NCI-H1694 treated with DMSO at 0.1 percent for 48 hours (cell line): ENCODE measurements around the gene KCNIP4.

Experiments used
- DNase-seq: peaks from one replicate; lab custom pipeline; 2025; lab: John Stamatoyannopoulos, UW

Gene KCNIP4

DNA sequence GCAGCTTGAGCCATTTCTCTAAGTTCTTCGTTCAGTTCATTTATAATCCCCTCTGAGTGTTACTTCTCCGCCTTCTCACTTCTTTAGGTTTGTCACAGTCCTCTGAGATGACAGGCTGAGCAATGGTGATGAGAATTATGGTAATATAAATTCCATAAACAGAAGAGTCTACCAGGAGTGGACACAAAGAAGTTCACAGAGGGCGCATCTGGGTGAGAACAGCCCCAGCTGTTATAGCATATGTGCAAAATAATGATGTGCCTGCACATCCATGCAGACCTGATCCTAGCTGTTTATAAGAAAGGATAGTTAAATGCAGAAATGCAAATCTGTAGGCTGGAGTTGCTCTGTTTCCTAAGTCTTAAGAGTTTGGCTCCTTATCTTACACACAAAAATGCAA is 377.5 kb downstream of the KCNIP4 start:
- DNase-seq: peak; percentile 29

DNA sequence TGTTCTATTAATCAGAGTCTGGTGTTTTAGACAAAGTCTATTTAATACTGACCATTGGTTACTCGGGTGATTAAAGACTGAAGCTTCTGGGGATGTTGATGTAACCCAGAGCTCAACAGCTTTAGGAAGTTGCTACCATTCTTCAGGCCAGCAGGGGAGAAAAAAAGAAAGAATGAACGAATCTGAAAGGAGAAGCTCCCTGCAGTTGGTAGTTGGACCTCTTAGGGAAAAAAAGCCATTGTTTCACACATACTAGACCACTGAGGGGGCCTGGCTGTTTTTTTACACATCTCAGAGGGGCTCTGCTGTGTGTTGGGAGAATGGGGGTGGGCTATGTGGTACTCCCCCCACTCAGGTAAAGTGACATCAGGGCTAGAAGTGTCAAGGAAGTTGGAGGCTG is 378.9 kb downstream of the KCNIP4 start:
- no peak for DNase-seq

DNA sequence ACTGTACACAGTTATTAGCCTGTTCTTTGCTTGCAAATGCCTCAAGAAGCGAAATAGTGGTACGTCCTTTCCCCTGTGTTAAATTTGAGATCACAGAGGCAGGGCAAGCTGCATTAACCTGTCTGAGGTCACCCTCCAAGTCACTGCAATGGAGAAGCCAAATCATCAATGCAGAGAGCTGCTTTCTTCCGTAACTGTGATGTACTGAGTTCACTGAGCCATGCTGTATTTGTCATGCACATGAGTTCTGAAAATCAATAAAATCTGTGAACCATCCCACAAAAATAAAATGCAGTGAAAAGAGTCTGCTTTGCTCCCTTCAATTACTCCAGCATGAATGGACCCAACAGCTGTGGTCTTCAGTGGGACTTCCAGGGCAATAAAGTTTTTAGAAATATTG is 393.5 kb downstream of the KCNIP4 start:
- no peak for DNase-seq

- DNase-seq: no peak
Measured at GRCh38 chr4:21554500-21554899, 394.1 kb downstream of the KCNIP4 start.

DNA sequence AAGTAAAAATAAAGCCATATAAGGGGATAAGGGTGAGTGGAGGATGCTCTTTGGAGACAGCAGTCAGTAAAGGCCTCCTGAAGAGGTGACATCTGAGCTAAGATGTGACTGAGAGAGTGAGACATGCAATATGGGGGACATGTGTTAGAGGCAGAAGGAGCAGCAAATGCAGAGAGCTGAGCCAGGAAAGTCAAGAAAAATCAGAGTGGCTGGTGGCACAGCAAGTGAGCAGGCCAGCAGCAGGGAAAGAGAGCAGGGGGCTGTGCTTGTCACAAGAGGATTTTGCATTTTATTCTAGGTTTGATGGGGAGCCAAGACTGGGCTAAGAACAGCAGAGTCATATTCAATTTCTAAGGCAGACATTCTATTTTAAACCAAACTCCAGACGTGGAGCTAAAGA is 394.5 kb downstream of the KCNIP4 start:
- no peak for DNase-seq

- DNase-seq: no peak
Measured at GRCh38 chr4:21552455-21552854, 396.1 kb downstream of the KCNIP4 start.

DNA sequence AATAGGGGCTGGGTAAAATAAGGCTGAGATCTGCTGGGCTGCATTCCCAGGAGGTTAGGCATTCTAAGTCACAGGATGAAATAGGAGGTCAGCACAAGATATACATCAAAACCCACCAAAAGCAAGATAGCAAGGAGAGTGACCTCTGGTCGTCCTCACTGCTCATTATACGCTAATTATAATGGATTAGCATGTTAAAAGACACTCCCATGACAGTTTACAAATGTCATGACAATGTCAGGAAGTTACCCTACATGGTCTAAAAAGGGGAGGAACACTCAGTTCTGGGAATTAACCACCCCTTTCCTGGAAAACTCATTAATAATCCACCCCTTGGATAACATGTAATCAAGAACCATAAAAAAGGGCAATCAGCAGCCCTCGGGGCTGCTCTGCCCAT is 403.6 kb downstream of the KCNIP4 start:
- DNase-seq: no peak

DNA sequence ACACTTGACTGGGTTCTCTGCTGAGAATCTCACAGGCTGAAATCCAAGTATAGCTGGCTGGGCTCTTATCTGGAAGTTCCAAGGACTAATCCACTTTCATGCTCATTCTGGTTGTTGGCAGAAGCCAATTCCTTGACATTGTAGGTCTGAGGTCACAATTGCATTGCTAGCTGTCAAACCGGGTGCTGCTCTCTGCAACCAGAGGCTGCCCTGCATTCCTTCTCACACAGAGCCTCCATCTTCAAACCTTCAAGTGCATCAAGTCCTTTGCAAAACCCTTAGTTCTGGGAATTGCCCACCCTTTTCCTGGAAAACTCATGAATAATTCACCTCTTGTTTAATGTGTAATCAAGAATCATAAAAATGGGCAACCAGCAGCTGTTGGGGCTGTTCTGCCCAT is 404.2 kb downstream of the KCNIP4 start:
- DNase-seq: no peak

- DNase-seq: no peak
Measured at GRCh38 chr4:21543514-21543913, 405.1 kb downstream of the KCNIP4 start.

DNA sequence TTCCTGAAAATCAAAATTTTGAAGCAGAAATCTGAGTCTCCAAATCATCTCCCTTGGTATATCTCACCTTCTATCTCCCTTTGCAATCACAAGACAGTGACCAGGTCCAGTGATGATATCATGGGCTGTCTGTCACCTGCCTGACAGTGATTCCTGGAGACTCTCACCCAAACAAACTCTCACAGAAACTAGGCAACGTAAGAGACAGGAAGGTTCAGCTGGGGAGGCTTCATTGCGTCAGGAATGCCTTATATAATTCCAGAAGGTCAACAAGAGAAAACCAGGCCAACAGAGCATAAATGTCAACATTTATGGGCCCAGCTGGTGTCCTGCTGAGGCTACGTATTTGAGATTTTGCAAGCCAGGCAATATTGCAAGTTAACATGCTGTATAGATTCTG is 412.7 kb downstream of the KCNIP4 start:
- DNase-seq: no peak

DNA sequence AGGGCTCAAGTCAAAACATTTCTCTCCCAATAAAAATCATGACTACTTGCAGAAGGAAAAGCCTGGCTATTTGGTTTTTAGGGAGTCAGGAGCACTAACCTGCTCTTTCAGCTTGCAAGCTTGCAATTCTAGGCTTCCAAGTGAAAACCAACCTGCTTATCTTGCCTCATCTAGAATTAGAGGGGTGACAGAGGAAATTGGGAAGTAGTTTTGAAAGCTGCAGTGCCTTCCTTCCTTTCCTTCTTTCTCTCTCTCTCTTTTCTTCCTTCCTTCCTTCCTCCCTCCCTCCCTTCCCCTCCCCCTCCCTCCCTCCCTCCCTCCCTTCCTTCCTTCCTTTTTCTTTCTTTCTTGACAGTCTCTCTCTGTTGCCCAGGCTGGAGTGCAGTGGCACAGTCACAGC is 417.5 kb downstream of the KCNIP4 start:
- DNase-seq: no peak

DNA sequence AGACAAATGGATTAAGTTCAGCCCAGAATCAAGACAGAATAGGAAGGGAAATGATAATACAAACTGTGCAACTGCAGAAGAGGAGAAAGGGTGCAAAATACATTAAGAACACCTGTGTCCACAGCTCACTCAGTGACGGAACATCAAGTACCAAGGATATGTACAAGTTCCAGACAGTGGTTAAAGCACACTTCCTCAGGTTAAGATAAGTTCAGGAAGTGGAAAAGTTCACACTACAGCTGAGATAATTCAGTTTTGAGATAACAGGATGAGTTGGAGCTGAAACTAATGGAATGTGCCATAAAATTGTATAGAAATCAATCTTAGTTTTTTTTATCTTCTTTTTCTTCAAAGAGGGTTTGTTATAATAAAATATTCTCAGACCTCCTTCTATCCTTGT is 419.4 kb downstream of the KCNIP4 start:
- DNase-seq: no peak

DNA sequence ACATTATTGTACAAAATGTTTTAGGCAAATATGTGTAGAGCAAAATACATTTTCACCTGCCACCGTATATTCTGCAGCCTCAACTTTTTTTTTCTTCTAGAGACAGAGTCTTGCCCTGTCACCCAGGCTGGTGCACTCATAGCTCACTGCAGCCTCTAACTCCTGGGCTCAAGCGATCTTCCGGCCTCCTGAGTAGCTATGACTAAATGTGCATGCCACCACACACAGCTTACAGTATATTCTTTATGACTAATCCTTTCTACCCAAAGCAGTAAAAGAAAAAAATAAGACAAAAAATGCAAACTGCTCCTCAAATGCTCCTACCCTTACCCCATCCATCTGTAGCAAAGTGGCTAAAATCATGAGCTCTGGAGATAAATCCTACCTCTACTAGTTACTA is 426.3 kb downstream of the KCNIP4 start:
- no peak for DNase-seq

DNA sequence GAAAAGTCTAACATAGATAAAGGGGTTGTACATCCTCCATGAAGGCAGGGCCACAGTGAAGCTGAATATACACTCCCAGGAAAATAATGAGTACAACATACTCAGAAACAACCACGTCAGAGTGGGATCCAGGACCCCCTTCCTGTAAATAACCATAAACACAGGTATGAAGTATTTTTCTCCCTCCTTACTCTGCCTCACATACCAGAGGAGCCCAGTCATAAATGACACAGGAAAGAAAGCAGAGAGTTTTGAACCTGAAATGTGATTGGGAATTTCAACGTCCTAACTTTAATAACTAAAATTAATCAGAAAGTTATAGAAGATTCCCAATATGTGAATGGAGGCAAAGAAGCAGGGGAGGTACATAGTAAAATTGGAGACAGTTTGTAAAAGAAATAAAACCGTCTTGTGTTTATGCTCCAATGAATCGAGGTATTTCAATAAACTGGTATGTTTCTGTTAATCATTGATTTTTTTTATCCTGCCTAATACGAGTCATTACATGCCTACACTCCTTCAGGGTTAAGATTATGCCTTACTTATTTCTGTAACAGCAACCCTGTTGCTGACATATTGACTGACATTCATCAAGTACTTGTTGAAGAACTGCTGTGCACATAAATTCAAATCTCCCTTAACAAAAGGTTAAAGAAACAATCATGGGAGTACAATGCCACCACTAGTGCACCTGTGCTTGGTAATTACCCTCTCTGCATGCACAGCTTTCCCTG is 431.3 kb downstream of the KCNIP4 start:
- no peak for DNase-seq

GRCh38 chr4:21514022-21514694 is 434.4 kb downstream of the KCNIP4 start:
- DNase-seq: no peak

GRCh38 chr4:21512353-21512752 is 436.2 kb downstream of the KCNIP4 start:
- peak; percentile 44 for DNase-seq

GRCh38 chr4:21507439-21507838 is 441.1 kb downstream of the KCNIP4 start:
- DNase-seq: no peak

- DNase-seq: no peak
Measured at GRCh38 chr4:21490682-21491081, 457.9 kb downstream of the KCNIP4 start.

DNA sequence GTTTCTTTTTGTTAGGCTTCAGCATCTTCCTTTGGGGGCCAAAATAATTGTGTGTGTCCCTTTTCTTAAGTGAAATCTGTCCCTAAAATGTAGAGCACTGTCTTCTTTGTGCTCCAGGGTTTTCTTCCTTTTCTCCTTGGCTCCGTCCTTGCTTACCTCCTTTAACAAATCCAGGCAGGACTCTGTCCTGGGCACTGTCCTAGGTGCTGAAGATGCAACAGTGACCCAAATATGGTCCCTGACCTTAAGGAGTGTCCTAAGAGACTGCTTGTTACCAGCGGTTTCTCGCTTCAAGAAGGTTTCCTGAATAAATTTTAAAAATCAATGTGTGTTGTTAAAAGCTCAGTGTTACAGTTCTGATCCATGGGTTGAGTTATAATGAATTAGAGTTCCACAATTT is 471.8 kb downstream of the KCNIP4 start:
- DNase-seq: no peak

GRCh38 chr4:21474195-21474594 is 474.4 kb downstream of the KCNIP4 start:
- no peak for DNase-seq

GRCh38 chr4:21470535-21470934 is 478.0 kb downstream of the KCNIP4 start:
- peak; percentile 43 for DNase-seq

DNA sequence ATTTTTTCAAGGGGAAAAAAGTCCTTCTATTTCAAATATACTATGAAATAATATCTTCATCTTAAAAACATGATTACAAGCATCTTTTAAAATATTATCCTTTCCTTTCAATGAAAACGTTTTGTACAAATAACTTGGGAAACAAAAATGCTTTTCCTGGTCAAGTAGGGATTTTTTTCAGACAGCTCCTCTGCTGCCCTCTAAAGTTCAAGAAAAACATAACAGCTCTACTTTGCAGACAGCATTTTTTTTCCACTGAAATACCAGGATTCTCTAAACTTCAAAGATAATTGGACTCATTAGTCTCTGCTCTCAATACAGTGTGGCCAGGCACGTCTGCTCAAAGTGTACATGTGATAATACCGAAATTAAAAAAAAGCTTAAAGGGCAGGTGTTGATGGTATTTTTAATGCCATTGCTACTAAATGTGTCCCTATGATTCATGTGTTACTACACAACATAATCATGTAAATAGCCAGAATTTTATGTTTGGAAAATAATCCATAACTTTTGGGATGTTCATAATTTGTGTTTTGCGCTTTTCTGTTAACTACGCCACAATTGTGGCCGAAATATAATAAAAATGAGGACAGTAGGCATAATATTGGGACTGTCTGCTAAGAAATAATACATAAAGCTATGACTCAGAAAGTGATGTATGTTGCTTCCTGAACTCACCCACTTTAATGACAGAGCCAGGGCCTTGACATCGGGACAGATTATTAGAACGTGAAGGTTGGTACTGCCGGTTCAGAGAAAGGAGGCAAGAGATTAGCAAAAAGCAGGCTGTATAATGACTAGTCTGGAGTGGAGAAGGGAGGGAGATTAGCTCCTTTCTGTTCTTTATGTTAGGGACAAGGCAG is 478.9 kb downstream of the KCNIP4 start:
- peak; percentile 26 for DNase-seq

- no peak for DNase-seq
Measured at GRCh38 chr4:21467551-21467950, 481.0 kb downstream of the KCNIP4 start.
